ENCODE results near the gene IFT57. TPM values are rescaled to one million over a fixed set of nuclear protein-coding genes. Genes with fewer than 3 reads are reported as not detected.

The IFT57 gene
- total RNA-seq, 3 donors from 2014 or later (not counting 1 experiment from before 2014, with no cell fraction given): 22.2 to 49.3 (median 33.5) TPM

DNA sequence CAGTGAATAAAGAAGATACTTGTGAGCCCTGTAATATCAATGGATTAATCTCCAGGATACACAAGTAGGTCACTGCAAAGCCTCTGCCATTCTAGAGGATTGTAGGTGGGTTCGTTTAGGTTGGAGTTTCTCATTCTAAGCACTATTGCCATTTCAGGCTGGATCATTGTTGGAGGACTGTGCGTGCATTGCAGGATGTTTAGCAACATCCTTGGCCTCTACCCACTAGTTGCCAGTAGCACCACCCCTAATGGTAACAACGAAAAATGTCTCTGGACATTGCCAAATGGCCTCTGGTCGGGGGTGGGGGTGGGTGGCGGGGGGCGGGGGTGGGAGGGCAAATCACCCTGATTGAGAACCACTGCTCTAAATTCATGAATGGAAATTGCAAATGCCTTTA, 4.9 kb upstream of the IFT57 start:
- H3K36me3 Mint-ChIP-seq: no peaks in the 10 kb centered on the region
- Histone ChIP-seq H3K9me3 (ENCODE audit: control insufficient read depth, insufficient read depth, low read length) (no peaks in the 10 kb centered on the region), H3K27me3 (ENCODE audit: control insufficient read depth, insufficient read depth, low read length) (no peaks in the 10 kb centered on the region), H3K4me3 (ENCODE audit: low read length) (no peak overlapping the region), H3K4me1 (ENCODE audit: control insufficient read depth, insufficient read depth, low read length) (peaks cover 6% of the 10 kb centered on the region), H3K36me3 (ENCODE audit: control insufficient read depth, insufficient read depth, low read length) (no peaks in the 10 kb centered on the region), H3K27ac (ENCODE audit: low read length) (no peak overlapping the region)
- no peak overlapping the region for H3K27ac Mint-ChIP-seq
- no peaks in the 10 kb centered on the region for H3K9me3 Mint-ChIP-seq
- TF ChIP-seq, protein P1, sequence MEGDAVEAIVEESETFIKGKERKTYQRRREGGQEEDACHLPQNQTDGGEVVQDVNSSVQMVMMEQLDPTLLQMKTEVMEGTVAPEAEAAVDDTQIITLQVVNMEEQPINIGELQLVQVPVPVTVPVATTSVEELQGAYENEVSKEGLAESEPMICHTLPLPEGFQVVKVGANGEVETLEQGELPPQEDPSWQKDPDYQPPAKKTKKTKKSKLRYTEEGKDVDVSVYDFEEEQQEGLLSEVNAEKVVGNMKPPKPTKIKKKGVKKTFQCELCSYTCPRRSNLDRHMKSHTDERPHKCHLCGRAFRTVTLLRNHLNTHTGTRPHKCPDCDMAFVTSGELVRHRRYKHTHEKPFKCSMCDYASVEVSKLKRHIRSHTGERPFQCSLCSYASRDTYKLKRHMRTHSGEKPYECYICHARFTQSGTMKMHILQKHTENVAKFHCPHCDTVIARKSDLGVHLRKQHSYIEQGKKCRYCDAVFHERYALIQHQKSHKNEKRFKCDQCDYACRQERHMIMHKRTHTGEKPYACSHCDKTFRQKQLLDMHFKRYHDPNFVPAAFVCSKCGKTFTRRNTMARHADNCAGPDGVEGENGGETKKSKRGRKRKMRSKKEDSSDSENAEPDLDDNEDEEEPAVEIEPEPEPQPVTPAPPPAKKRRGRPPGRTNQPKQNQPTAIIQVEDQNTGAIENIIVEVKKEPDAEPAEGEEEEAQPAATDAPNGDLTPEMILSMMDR (IDR thresholded peaks at IDR 0.05): no peak
- intact Hi-C loops (cut with micrococcal nuclease): loop anchor here (10.0 kb wide), 1 partner anchor 292 kb away; no protein-coding TSS in a partner anchor
- no peak for ATAC-seq
- no peak overlapping the region for H3K4me3 Mint-ChIP-seq
- DNase-seq: no peak
- H3K27me3 Mint-ChIP-seq (ENCODE audit: low read depth in 2 of 2): no peaks in the 10 kb centered on the region
- H3K4me1 Mint-ChIP-seq: peaks cover 25% of the 10 kb centered on the region in 2 donors
- 90% methylated on average over 2 of the region's 6 CpGs for WGBS (ENCODE audit: insufficient coverage)

DNA sequence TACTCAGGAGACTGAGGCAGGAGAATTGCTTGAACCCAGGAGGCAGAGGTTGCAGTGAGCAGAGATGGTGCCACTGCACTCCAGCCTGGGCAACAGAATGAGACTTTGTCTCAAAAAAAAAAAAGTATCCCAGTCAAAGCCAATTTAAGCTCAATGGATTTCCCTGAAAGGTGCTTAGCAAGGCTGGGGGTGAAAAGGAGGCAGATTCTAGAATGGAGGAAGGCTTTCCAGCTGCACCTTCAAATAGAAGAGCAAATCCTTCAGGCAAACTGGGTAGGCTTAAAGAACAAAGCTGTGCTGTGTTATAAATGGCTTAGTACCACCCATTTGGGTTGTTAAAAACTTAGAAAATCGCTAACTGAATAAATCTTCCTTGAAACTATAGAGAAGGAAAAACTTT, 3.0 kb upstream of the IFT57 start:
- Histone ChIP-seq H3K9me3 (ENCODE audit: control insufficient read depth, insufficient read depth, low read length) (no peaks in the 10 kb centered on the region), H3K4me1 (ENCODE audit: control insufficient read depth, insufficient read depth, low read length) (peaks cover 11% of the 10 kb centered on the region), H3K36me3 (ENCODE audit: control insufficient read depth, insufficient read depth, low read length) (no peaks in the 10 kb centered on the region), H3K4me3 (ENCODE audit: low read length) (no peak overlapping the region), H3K27me3 (ENCODE audit: control insufficient read depth, insufficient read depth, low read length) (no peaks in the 10 kb centered on the region), H3K27ac (ENCODE audit: low read length) (no peak overlapping the region)
- intact Hi-C loops (cut with micrococcal nuclease): loop anchor here (10.0 kb wide), 1 partner anchor 290 kb away; no protein-coding TSS in a partner anchor
- ATAC-seq (no peak), DNase-seq (no peak)
- Mint-ChIP-seq H3K27ac (no peak overlapping the region), H3K4me3 (no peak overlapping the region), H3K27me3 (ENCODE audit: low read depth in 2 of 2) (no peaks in the 10 kb centered on the region), H3K36me3 (no peaks in the 10 kb centered on the region), H3K4me1 (peaks cover 39 to 43% of the 10 kb centered on the region in 2 donors), H3K9me3 (no peaks in the 10 kb centered on the region)
- WGBS (ENCODE audit: insufficient coverage): no CpG with 5 or more reads among the region's 1 CpG
- TF ChIP-seq, protein P1 (IDR thresholded peaks at IDR 0.05): no peak

DNA sequence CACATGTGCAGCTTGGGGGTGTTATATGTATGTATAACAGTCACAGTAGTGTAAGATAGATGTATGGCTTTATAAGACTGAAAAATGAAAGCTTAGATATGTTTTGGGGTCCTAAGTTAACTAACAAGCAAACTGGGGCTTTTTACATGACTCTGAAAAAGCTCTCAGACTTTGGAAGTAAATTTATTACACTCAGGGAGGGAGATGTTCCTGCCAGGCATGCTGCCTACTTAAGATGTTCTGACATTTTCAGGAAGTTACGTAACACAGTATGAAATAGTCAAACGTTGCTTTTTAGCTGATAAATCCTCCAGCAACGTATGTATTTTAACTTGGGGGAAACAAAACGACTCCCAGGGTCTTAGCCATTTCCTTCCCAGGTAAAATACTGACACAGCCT, 1.7 kb upstream of the IFT57 start:
- Mint-ChIP-seq H3K27ac (peak overlapping the region; percentile 99 to 100), H3K4me1 (peaks cover 39 to 50% of the 10 kb centered on the region in 2 donors), H3K4me3 (peak overlapping the region; percentile 97), H3K9me3 (no peaks in the 10 kb centered on the region), H3K36me3 (no peaks in the 10 kb centered on the region), H3K27me3 (ENCODE audit: low read depth in 2 of 2) (no peaks in the 10 kb centered on the region)
- no peaks in the 10 kb centered on the region for H3K36me3 ChIP-seq (ENCODE audit: control insufficient read depth, insufficient read depth, low read length)
- H3K27me3 ChIP-seq (ENCODE audit: control insufficient read depth, insufficient read depth, low read length): no peaks in the 10 kb centered on the region
- 25% methylated on average over 3 of the region's 4 CpGs for WGBS (ENCODE audit: insufficient coverage)
- peak in 1 of 2 donors; percentile 60 for DNase-seq
- H3K9me3 ChIP-seq (ENCODE audit: control insufficient read depth, insufficient read depth, low read length): no peaks in the 10 kb centered on the region
- H3K4me1 ChIP-seq (ENCODE audit: control insufficient read depth, insufficient read depth, low read length): peaks cover 11% of the 10 kb centered on the region
- TF ChIP-seq, protein P1 (IDR thresholded peaks at IDR 0.05): no peak
- no peak overlapping the region for H3K4me3 ChIP-seq (ENCODE audit: low read length)
- H3K27ac ChIP-seq (ENCODE audit: low read length): peak overlapping the region; percentile 91
- intact Hi-C loops (cut with micrococcal nuclease): loop anchor here (2.0 to 10.0 kb wide), 2 partner anchors 97 to 289 kb away; no protein-coding TSS in a partner anchor
- no peak for ATAC-seq
